AG10803 (cell line): ENCODE results near the gene FBLN5.

Source experiments
- DNase-seq: peaks from one replicate; pipeline ENCODE4 v3.0.0; 2010; ENCODE audit warnings: low read depth
- H3K4me3 ChIP-seq: 2 replicates; pipeline ENCODE4 v1.5.1; 2011; ENCODE audit warnings: mild to moderate bottlenecking, low read length, control low read depth
- TF ChIP-seq, protein P1 (sequence below): conservative IDR thresholded peaks from 2 replicates; pipeline ENCODE4 v1.5.1; 2011; ENCODE audit warnings: mild to moderate bottlenecking, low read length, control low read depth, inconsistent platforms

Gene FBLN5

GRCh38 chr14:91946622-91947474 lies 646 bp downstream of the FBLN5 start:
- DNase-seq: peak; percentile 47
- H3K4me3 ChIP-seq: peak overlapping the region; percentile 75
- TF ChIP-seq, protein P1, sequence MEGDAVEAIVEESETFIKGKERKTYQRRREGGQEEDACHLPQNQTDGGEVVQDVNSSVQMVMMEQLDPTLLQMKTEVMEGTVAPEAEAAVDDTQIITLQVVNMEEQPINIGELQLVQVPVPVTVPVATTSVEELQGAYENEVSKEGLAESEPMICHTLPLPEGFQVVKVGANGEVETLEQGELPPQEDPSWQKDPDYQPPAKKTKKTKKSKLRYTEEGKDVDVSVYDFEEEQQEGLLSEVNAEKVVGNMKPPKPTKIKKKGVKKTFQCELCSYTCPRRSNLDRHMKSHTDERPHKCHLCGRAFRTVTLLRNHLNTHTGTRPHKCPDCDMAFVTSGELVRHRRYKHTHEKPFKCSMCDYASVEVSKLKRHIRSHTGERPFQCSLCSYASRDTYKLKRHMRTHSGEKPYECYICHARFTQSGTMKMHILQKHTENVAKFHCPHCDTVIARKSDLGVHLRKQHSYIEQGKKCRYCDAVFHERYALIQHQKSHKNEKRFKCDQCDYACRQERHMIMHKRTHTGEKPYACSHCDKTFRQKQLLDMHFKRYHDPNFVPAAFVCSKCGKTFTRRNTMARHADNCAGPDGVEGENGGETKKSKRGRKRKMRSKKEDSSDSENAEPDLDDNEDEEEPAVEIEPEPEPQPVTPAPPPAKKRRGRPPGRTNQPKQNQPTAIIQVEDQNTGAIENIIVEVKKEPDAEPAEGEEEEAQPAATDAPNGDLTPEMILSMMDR: no peak

- TF ChIP-seq, protein P1: no peak
- H3K4me3 ChIP-seq: peak overlapping the region; percentile 75
- DNase-seq: peak; percentile 50
These were observed 1.5 kb downstream of the FBLN5 start for GRCh38 chr14:91945751-91946621.

DNA sequence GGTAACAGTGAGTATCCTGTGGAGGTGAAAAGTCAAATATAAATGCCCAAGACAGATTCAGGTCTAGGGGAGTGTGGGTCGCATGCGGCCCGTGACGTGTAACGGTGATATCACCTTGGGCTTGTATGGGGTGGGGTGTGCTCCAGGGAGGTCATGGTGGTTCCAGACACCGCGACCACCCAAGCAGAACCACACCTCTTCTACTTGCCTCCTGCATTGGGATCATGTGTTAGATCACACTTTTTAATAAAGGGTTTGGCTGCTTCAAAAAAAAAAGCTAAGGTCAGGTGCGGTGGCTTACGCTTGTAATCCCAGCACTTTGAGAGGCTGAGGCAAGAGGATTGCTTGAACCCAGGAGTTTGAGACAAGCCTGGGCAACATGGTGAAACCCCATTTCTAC lies 4.5 kb downstream of the FBLN5 start:
- TF ChIP-seq, protein P1: no peak
- H3K4me3 ChIP-seq: no peak overlapping the region
- DNase-seq: no peak

- no peak overlapping the region for H3K4me3 ChIP-seq
- TF ChIP-seq, protein P1: no peak
- DNase-seq: no peak
These were observed 5.4 kb downstream of the FBLN5 start for GRCh38 chr14:91942128-91942527.

DNA sequence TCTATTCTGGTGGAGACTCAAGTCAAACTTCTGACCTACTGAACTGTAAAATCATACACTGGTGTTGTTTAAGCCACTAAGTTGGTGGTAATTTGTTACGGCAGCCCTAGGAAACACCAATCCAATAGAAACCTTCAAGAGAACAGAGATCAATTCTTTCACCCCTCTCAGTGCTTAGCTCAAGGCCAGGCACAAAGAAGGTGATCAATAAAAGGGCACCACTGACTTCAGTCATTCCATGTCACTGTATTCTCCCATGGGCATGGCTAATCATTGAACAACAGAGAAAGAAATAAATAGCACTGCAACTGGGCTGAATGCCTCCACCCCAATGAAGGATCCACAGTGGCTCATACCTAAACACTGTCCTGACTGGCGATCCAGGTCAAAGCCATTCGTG lies 7.3 kb downstream of the FBLN5 start:
- no peak for DNase-seq
- TF ChIP-seq, protein P1: no peak
- no peak overlapping the region for H3K4me3 ChIP-seq

GRCh38 chr14:91935586-91935985 lies 11.9 kb downstream of the FBLN5 start:
- TF ChIP-seq, protein P1: no peak
- H3K4me3 ChIP-seq: no peak overlapping the region
- no peak for DNase-seq
